A375 (cell line): ENCODE results near the gene LEAP2. TPM values are rescaled to one million over a fixed set of nuclear protein-coding genes. Genes with fewer than 3 reads are reported as not detected.

ENCODE experiments used
- small RNA-seq: library from RNA; depleted of rRNA; stranded (forward); fragments of <200 nt; gene quantifications from one replicate; pipeline ENCODE3, GENCODE V24; 2014
- total RNA-seq: library from RNA; depleted of rRNA; stranded (reverse); fragments of >200 nt; shearing (Covaris generic); gene quantifications from 2 replicates; pipeline ENCODE4 v1.2.3, GENCODE V29; 2014; rRNA removed

LEAP2 gene, protein sequence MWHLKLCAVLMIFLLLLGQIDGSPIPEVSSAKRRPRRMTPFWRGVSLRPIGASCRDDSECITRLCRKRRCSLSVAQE
- total RNA-seq: 0.11 TPM in 2 replicates

DNA sequence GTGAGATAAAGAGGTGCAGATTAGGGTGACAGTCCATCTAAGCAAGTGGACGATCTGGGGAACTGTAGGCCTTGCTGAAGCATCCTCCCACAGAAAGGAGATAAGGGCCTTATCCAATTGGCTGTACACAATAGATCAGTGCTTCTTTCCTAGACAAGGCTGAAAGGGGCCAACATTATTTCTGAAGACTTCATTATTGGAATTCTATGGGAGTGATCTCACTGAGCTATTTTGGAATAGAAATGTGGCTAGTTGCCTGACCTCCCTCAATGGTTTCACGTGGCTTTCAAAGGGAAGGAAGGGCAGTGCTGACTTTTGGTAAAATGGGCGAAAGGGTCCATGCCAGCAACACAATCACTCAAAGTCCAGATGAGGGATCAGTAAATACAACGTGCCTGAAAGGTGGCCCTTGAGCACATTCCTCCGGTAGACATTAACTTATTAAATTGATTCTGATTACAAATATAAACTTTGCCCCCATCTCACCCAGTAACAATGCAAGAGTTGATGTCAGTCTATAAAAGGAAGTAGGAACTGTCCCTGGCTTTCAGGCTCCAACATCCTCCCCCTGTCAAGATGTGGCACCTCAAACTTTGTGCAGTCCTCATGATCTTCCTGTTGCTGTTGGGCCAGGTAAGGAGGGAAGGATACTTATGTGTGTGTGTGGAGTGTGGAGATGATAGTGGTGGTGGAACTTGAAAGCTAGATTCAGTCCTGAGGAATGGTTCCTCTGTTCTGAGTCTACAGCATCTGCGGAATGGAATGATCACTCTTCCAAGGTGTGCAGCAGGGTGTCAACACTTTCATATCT is at the start of gene LEAP2:
LEAP2 (plus strand) TSS at position 550 of the 811 bp plus-strand sequence; CDS start at position 577, 27 bp downstream.

DNA sequence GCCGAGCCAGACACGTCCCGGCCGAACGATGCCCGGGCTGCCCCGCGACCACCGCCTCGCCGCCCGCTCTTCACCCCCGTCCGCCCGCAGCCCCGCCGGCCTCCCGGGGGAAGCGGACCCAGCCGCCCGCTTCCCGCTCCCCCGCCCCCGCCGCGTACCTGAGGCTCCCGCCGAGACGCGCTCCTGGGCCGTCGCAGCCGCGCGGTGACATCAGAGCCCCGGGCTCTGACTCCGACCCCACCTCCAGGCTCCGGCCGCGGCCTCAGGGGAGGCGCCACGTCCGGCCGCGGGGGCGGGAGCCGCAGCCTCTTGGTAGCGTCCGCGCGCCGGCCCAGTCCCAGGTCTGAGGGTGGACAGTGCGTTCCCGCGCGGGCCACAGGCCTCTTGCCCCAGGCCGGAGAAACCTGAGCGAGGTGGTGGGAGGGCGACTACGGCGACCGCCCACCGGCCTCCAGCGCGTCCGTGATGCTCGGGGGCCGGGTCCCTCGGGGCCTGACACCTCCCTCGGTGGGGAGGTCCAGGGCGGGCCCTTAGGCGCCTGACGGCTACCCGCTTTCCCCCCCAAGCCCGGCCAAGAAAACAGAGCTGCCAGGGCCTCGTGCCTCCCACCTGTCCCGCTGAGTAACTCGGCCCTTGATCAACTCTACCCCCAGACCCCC is 42.9 kb upstream of the LEAP2 start, which contains the start of gene SHROOM1:
SHROOM1 (minus strand) TSS at position 212 of the 659 bp plus-strand sequence. CDS start 4,507 bp downstream, outside the sequence.

DNA sequence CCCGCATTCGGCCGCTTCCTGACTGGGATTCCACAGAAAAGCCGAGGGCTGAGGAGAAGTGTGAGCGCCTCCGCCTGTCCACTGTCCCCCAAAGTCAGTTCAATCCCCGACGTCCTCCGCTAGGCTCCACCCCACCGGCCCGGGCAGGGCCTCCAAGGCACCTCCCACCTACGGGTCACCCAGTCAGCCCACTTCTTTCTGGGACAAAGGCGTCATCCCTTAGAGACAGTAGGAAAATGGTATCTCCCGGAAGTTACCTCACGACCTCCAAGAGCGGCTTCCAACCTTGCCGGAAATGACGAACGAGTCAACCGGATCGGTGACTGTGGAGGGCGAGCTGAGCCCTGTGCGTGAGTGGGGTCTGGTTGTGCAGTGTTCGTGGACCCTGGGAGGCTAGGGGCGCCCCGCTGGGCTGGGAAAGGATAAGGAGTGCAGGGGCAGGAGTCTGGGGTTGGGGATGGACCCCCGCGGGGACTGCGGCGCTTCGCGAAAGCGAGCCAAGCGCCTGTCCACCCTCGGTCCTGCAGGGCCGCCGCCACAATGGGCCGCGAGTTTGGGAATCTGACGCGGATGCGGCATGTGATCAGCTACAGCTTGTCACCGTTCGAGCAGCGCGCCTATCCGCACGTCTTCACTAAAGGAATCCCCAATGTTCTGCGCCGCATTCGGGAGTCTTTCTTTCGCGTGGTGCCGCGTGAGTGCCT is 7.0 kb upstream of the LEAP2 start, which contains the start of the genes GDF9 and UQCRQ:
GDF9 (minus strand) TSS at position 128 of the 704 bp plus-strand sequence. CDS start 1,936 bp downstream, outside the sequence.
UQCRQ (plus strand) TSS at position 301 of the 704 bp plus-strand sequence; CDS start at position 541, 240 bp downstream.

Small RNA genes within 50 kb of the gene (small RNA-seq; reads per million reads assigned to genes)
- 0.38 reads per million for gene RNA5SP192

Other genes with a start within 250 kb of the LEAP2 start
- gene IL13, start 215.5 kb upstream of the LEAP2 start, total RNA-seq: 0.42 TPM in 1 of 2 replicates, not detected in the other
- not detected in 2 replicates for gene IL4, start 199.7 kb upstream of the LEAP2 start, total RNA-seq
- gene KIF3A, start 136.1 kb upstream of the LEAP2 start, total RNA-seq: 8.1 and 10.6 TPM in 2 replicates
- 0.19 TPM in 1 of 2 replicates, not detected in the other for gene CCNI2, start 126.2 kb upstream of the LEAP2 start, total RNA-seq
- gene SEPTIN8, start 96.4 kb upstream of the LEAP2 start, total RNA-seq: 33.8 and 36.1 TPM in 2 replicates
- gene SOWAHA, start 60.4 kb upstream of the LEAP2 start, total RNA-seq: 0.15 and 0.32 TPM in 2 replicates
- 9.9 and 14.4 TPM in 2 replicates for gene SHROOM1, start 43.0 kb upstream of the LEAP2 start, total RNA-seq
- gene GDF9, start 7.2 kb upstream of the LEAP2 start, total RNA-seq: 0.16 and 0.23 TPM in 2 replicates
- 325 and 380 TPM in 2 replicates for gene UQCRQ, start 7.0 kb upstream of the LEAP2 start, total RNA-seq
- 31.7 and 34.9 TPM in 2 replicates for gene AFF4, start 90.0 kb downstream of the LEAP2 start, total RNA-seq
- 7.7 and 9.5 TPM in 2 replicates for gene ZCCHC10, start 152.9 kb downstream of the LEAP2 start, total RNA-seq
- 86.9 and 114 TPM in 2 replicates for gene HSPA4, start 178.3 kb downstream of the LEAP2 start, total RNA-seq